SIG-M5 (cell line): ENCODE data around the gene COL23A1.

Experiments used
- DNase-seq: peaks from one replicate; lab custom pipeline; 2025; lab: John Stamatoyannopoulos, UW

COL23A1 gene

DNA sequence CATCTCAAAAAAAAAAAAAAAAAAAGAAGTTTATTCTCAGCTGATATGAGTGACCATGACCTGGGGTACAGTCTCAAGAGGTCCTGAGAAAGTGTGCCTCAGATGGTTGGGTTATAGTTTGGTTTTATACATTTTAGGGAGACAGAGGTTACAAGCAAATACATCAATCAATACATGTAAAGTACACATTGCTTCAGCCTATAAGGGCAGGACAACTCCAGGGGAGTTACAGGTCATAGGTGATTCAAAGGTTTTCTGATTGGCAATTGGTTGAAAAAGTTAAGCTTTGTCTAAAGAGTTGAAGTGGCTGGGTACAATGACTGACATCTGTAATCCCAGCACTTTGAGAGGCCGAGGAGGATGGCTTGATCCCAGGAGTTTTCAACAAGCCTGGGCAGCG, 400.8 kb downstream of the COL23A1 start:
- no peak for DNase-seq
